CD14-positive monocyte (primary cell): ENCODE data around the gene VAV2. TPM values are rescaled to one million over a fixed set of nuclear protein-coding genes. Genes with fewer than 3 reads are reported as not detected.

Experiments
- DNase-seq, 3 donors: peaks; one replicate each; pipeline ENCODE4 v3.0.0-alpha.2; 2011 to 2022
- H2AFZ ChIP-seq: 2 replicates; pipeline ENCODE4 v1.6.0; 2012; ENCODE audit warnings: mild to moderate bottlenecking, low read depth, low read length, inconsistent platforms; ENCODE audit not compliant: insufficient read depth, poor library complexity, severe bottlenecking
- H3K27ac ChIP-seq, 2 donors: 1 replicate in 1 of 2; 2 replicates in 1 of 2; pipeline ENCODE4 v1.5.1; 2012 to 2013; ENCODE audit warnings: low read length in 2 of 2, control low read depth in 1 of 2, inconsistent platforms in 1 of 2, low read depth in 1 of 2, mild to moderate bottlenecking in 1 of 2
- H3K27me3 ChIP-seq, 2 donors: one replicate each; pipeline versions ENCODE4 v1.6.0 to v1.6.1; 2011 to 2013; ENCODE audit warnings: low read length in 2 of 2; ENCODE audit not compliant: control insufficient read depth in 2 of 2, insufficient read depth in 2 of 2
- H3K36me3 ChIP-seq, 2 donors: replicated peaks in 1 of 2; 1 replicate in 1 of 2; 2 replicates in 1 of 2; pipeline versions ENCODE4 v1.5.1 to v1.6.1; 2012 to 2013; ENCODE audit warnings: low read length in 2 of 2, control low read depth in 1 of 2, inconsistent platforms in 1 of 2, mild to moderate bottlenecking in 1 of 2; ENCODE audit not compliant: insufficient read depth in 2 of 2, control insufficient read depth in 1 of 2
- H3K4me1 ChIP-seq, 2 donors: 1 replicate in 1 of 2; 2 replicates in 1 of 2; pipeline versions ENCODE4 v1.5.1 to v1.6.1; 2012 to 2013; ENCODE audit warnings: low read length in 2 of 2, control low read depth in 1 of 2, inconsistent platforms in 1 of 2, mild to moderate bottlenecking in 1 of 2, moderate library complexity in 1 of 2; ENCODE audit not compliant: insufficient read depth in 2 of 2, control insufficient read depth in 1 of 2
- H3K4me2 ChIP-seq: replicated peaks from 2 replicates; pipeline ENCODE3; 2012; ENCODE audit warnings: low read length, moderate library complexity, mild to moderate bottlenecking; ENCODE audit not compliant: poor library complexity, severe bottlenecking; ENCODE audit errors: extremely low read depth
- H3K4me3 ChIP-seq, 3 experiments: fragments of 200-600 bp in 1 of 3; sonication (generic) in 1 of 3; replicated peaks in 1 of 3; 1 replicate in 2 of 3; 2 replicates in 1 of 3; pipeline ENCODE4 v1.5.1; 2011 to 2013; ENCODE audit warnings: low read length in 3 of 3, mild to moderate bottlenecking in 3 of 3, control low read depth in 2 of 3, low read depth in 2 of 3, inconsistent platforms in 1 of 3, moderate library complexity in 1 of 3
- H3K79me2 ChIP-seq: 2 replicates; pipeline ENCODE4 v1.6.0; 2012; ENCODE audit warnings: mild to moderate bottlenecking, control low read depth, inconsistent platforms, low read length, moderate library complexity; ENCODE audit not compliant: insufficient read depth
- H3K9ac ChIP-seq: 2 replicates; pipeline ENCODE4 v1.6.0; 2017; ENCODE audit warnings: low read length, mild to moderate bottlenecking; ENCODE audit not compliant: insufficient read depth, poor library complexity, severe bottlenecking
- H3K9me3 ChIP-seq, 2 donors: replicated peaks in 1 of 2; 1 replicate in 1 of 2; 2 replicates in 1 of 2; pipeline versions ENCODE4 v1.5.1 to v1.6.1; 2012 to 2013; ENCODE audit warnings: low read length in 2 of 2, control low read depth in 1 of 2; ENCODE audit not compliant: control insufficient read depth in 1 of 2, insufficient read depth in 1 of 2
- H4K20me1 ChIP-seq: 2 replicates; pipeline ENCODE4 v1.6.0; 2012; ENCODE audit warnings: mild to moderate bottlenecking, low read length, control low read depth, moderate library complexity; ENCODE audit not compliant: insufficient read depth
- H3K27ac Mint-ChIP-seq, 7 donors: one replicate each; pipeline ENCODE4 v1.8.0; 2020; ENCODE audit warnings: mild to moderate bottlenecking in 7 of 7, mixed read lengths in 7 of 7, moderate library complexity in 6 of 7, inconsistent platforms in 2 of 7
- H3K27me3 Mint-ChIP-seq, 3 donors: one replicate each; pipeline ENCODE4 v1.8.0; 2021 to 2022; ENCODE audit warnings: low read depth in 3 of 3, mild to moderate bottlenecking in 3 of 3, mixed read lengths in 3 of 3, moderate library complexity in 3 of 3, inconsistent platforms in 1 of 3
- H3K36me3 Mint-ChIP-seq, 2 donors: one replicate each; pipeline ENCODE4 v1.8.0; 2020; ENCODE audit warnings: mixed read lengths in 2 of 2, inconsistent platforms in 1 of 2, mild to moderate bottlenecking in 1 of 2
- H3K4me1 Mint-ChIP-seq: one replicate; pipeline ENCODE4 v1.8.0; 2020; ENCODE audit warnings: mild to moderate bottlenecking, mixed read lengths
- H3K4me3 Mint-ChIP-seq, 2 donors: one replicate each; pipeline ENCODE4 v1.8.0; 2020; ENCODE audit warnings: mild to moderate bottlenecking in 2 of 2, mixed read lengths in 2 of 2, moderate library complexity in 1 of 2
- H3K9me3 Mint-ChIP-seq, 7 donors: one replicate each; pipeline ENCODE4 v1.8.0; 2020 to 2022; ENCODE audit warnings: mixed read lengths in 7 of 7, mild to moderate bottlenecking in 6 of 7, moderate library complexity in 6 of 7, inconsistent platforms in 2 of 7
- CTCF ChIP-seq: fragments of 200-600 bp; IDR thresholded peaks from one replicate; pipeline ENCODE4 v1.8.0; 2022; ENCODE audit warnings: antibody characterized with exemption, mild to moderate bottlenecking
- WGBS: methylation state at CpG from one replicate; pipeline ENCODE4 v1.1.5; 2013; ENCODE audit warnings: missing lambda C conversion rate; ENCODE audit not compliant: insufficient coverage; 5-methylcytosine and 5-hydroxymethylcytosine counted together
- intact Hi-C, 2 donors: fragments of 100-400 bp; cut with micrococcal nuclease; formaldehyde crosslinking; loops; one replicate each; pipeline versions ENCODE4 v1.15.0 to v1.15.1; 2023
- polyA plus RNA-seq, 3 donors: library from polyadenylated mRNA; depleted of rRNA in 1 of 3; unstranded in 2 of 3; stranded (reverse) in 1 of 3; fragments of 300-500 nt in 2 of 3; fragments of >200 nt in 1 of 3; fragmentation: Illumina TruSeq in 2 of 3; gene quantifications; 1 replicate in 2 of 3; 2 replicates in 1 of 3; pipeline ENCODE4 v1.2.3, GENCODE V29; 2012 to 2021

Gene VAV2
- polyA plus RNA-seq, 3 donors: 2.3 to 13.6 (median 2.3) TPM

GRCh38 chr9:133959966-133960567 is 32.1 kb downstream of the VAV2 start:
- Mint-ChIP-seq H3K9me3 (peaks cover 7 to 11% (median 10%) of the 10 kb centered on the region in 7 donors), H3K36me3 (peaks cover 4 to 8% of the 10 kb centered on the region in 2 donors), H3K27ac (peak overlapping the region in 1 of 7 donors; percentile 28), H3K4me3 (peak overlapping the region in 1 of 2 donors; percentile 73), H3K4me1 (peaks cover 49% of the 10 kb centered on the region), H3K27me3 (peaks cover 6 to 17% (median 15%) of the 10 kb centered on the region in 3 donors)
- intact Hi-C loops: loop anchor here in 1 of 2 donors (5.0 kb wide), 1 partner anchor 32 kb away; the partner anchor contains the start of gene VAV2
- Histone ChIP-seq H3K4me3 (peak overlapping the region in 1 of 3 experiments; percentile 50), H3K36me3 (no peaks in the 10 kb centered on the region), H4K20me1 (peaks cover 74% of the 10 kb centered on the region), H3K4me1 (peaks cover 44 to 53% of the 10 kb centered on the region in 2 donors), H3K27ac (no peak overlapping the region), H3K27me3 (peaks cover 0 to 2% of the 10 kb centered on the region in 2 donors), H3K9ac (no peak overlapping the region), H3K79me2 (peaks cover 44% of the 10 kb centered on the region), H3K9me3 (peaks cover 3 to 7% of the 10 kb centered on the region in 2 donors), H2AFZ (no peak overlapping the region), H3K4me2 (peak overlapping the region; percentile 59)
- 75% methylated on average over 18 of the region's 19 CpGs for WGBS
- TF ChIP-seq CTCF: no peak
- no peak for DNase-seq

GRCh38 chr9:133959171-133959570 is 33.0 kb downstream of the VAV2 start:
- Histone ChIP-seq H3K4me3 (no peak overlapping the region), H3K79me2 (peaks cover 37% of the 10 kb centered on the region), H4K20me1 (peaks cover 74% of the 10 kb centered on the region), H3K27ac (no peak overlapping the region), H3K36me3 (no peaks in the 10 kb centered on the region), H2AFZ (no peak overlapping the region), H3K4me2 (no peak overlapping the region), H3K9me3 (peaks cover 0 to 3% of the 10 kb centered on the region in 2 donors), H3K9ac (no peak overlapping the region), H3K4me1 (peaks cover 49 to 60% of the 10 kb centered on the region in 2 donors), H3K27me3 (peaks cover 0 to 2% of the 10 kb centered on the region in 2 donors)
- Mint-ChIP-seq H3K27ac (no peak overlapping the region), H3K36me3 (peaks cover 4% of the 10 kb centered on the region in 2 donors), H3K27me3 (peaks cover 6 to 17% (median 15%) of the 10 kb centered on the region in 3 donors), H3K4me1 (peaks cover 58% of the 10 kb centered on the region), H3K9me3 (peaks cover 0 to 4% (median 2%) of the 10 kb centered on the region in 7 donors), H3K4me3 (no peak overlapping the region)
- WGBS: 94% methylated on average over 6 of the region's 9 CpGs
- DNase-seq: no peak
- intact Hi-C loops: loop anchor here in 1 of 2 donors (5.0 kb wide), 1 partner anchor 33 kb away; the partner anchor contains the start of gene VAV2
- TF ChIP-seq CTCF: no peak
